ENCODE data around the gene HOXB3.

GRCh38 chr17:48588074-48588415 is 2.0 kb downstream of the HOXB3 start:
- TF ChIP-seq POLR2A (IDR thresholded peaks at IDR 0.05) (no peak), CTCF (IDR thresholded peaks at IDR 0.05) (no peak)

Measured in prostate gland (tissue), 2 donors.